Glutamatergic neuron (in vitro differentiated cells): Measurements from ENCODE around the gene DUSP9. TPM values are rescaled to one million over a fixed set of nuclear protein-coding genes. Genes with fewer than 3 reads are reported as not detected.

Experiments
- DNase-seq: peaks from one replicate; pipeline ENCODE4 v3.0.0; 2022
- H3K27ac Mint-ChIP-seq: one replicate; pipeline ENCODE4 v1.8.0; 2020; ENCODE audit warnings: mild to moderate bottlenecking, mixed read lengths, inconsistent platforms; ENCODE audit not compliant: unreplicated experiment
- H3K27me3 Mint-ChIP-seq: one replicate; pipeline ENCODE4 v1.8.0; 2020; ENCODE audit warnings: mild to moderate bottlenecking, moderate library complexity, mixed read lengths, inconsistent platforms; ENCODE audit not compliant: unreplicated experiment
- H3K36me3 Mint-ChIP-seq: one replicate; pipeline ENCODE4 v1.8.0; 2020; ENCODE audit warnings: mild to moderate bottlenecking, mixed read lengths, inconsistent platforms; ENCODE audit not compliant: unreplicated experiment
- H3K4me1 Mint-ChIP-seq: one replicate; pipeline ENCODE4 v1.8.0; 2020; ENCODE audit warnings: mild to moderate bottlenecking, low read depth, mixed read lengths, inconsistent platforms; ENCODE audit not compliant: unreplicated experiment
- H3K4me3 Mint-ChIP-seq: one replicate; pipeline ENCODE4 v1.8.0; 2020; ENCODE audit warnings: mild to moderate bottlenecking, mixed read lengths, inconsistent platforms; ENCODE audit not compliant: unreplicated experiment
- H3K9me3 Mint-ChIP-seq: one replicate; pipeline ENCODE4 v1.8.0; 2020; ENCODE audit warnings: mild to moderate bottlenecking, moderate library complexity, mixed read lengths, inconsistent platforms; ENCODE audit not compliant: unreplicated experiment
- CTCF ChIP-seq: fragments of 200-600 bp; sonication (generic); IDR thresholded peaks from one replicate; pipeline ENCODE4 v1.5.0; 2021; ENCODE audit not compliant: partially characterized antibody, unreplicated experiment
- total RNA-seq: library from RNA; stranded (reverse); fragmentation: NEBNext Ultra II Directional; extraction: Animal tissue kit (Norgen Biotek cat#: 25700); gene quantifications from one replicate; pipeline ENCODE4 v1.2.1, GENCODE V29; 2021; ENCODE audit not compliant: unreplicated experiment

DUSP9 gene
- total RNA-seq, 1 donor from 2014 or later: 0.61 TPM

- Mint-ChIP-seq H3K27ac (no peak overlapping the region), H3K27me3 (peaks cover 2% of the 10 kb centered on the region), H3K4me1 (peaks cover 1% of the 10 kb centered on the region), H3K36me3 (no peaks in the 10 kb centered on the region), H3K9me3 (peaks cover 3% of the 10 kb centered on the region), H3K4me3 (no peak overlapping the region)
- no peak for DNase-seq
- TF ChIP-seq CTCF: no peak
Observed at GRCh38 chrX:153700376-153700945, 53.5 kb downstream of the DUSP9 start.

Other genes starting within 250 kb of the DUSP9 start
- gene PNMA6E, start 245.9 kb upstream of the DUSP9 start, total RNA-seq: not detected
- 0.07 TPM for gene ZFP92, start 235.7 kb upstream of the DUSP9 start, total RNA-seq
- gene TREX2, start 201.1 kb upstream of the DUSP9 start, total RNA-seq: 0.29 TPM
- 24.6 TPM for gene HAUS7, start 176.6 kb upstream of the DUSP9 start, total RNA-seq
- 0.56 TPM for gene BGN, start 152.2 kb upstream of the DUSP9 start, total RNA-seq
- 68.0 TPM for gene ATP2B3, start 129.6 kb upstream of the DUSP9 start, total RNA-seq
- 28.9 TPM for gene CCNQ, start 48.1 kb upstream of the DUSP9 start, total RNA-seq
- gene PNCK, start 26.6 kb downstream of the DUSP9 start, total RNA-seq: 4.3 TPM
- gene SLC6A8, start 40.7 kb downstream of the DUSP9 start, total RNA-seq: 108 TPM
- gene BCAP31, start 77.2 kb downstream of the DUSP9 start, total RNA-seq: 155 TPM
- gene ABCD1, start 77.7 kb downstream of the DUSP9 start, total RNA-seq: 13.5 TPM
- 5.8 TPM for gene PLXNB3, start 117.0 kb downstream of the DUSP9 start, total RNA-seq
- gene SRPK3, start 133.8 kb downstream of the DUSP9 start, total RNA-seq: not detected
- 56.7 TPM for gene IDH3G, start 147.2 kb downstream of the DUSP9 start, total RNA-seq
- gene SSR4, start 147.5 kb downstream of the DUSP9 start, total RNA-seq: 277 TPM
- 41.8 TPM for gene PDZD4, start 183.3 kb downstream of the DUSP9 start, total RNA-seq
- 925 TPM for gene L1CAM, start 239.0 kb downstream of the DUSP9 start, total RNA-seq